Measurements from ENCODE around the gene TXLNA.

TXLNA gene

DNA sequence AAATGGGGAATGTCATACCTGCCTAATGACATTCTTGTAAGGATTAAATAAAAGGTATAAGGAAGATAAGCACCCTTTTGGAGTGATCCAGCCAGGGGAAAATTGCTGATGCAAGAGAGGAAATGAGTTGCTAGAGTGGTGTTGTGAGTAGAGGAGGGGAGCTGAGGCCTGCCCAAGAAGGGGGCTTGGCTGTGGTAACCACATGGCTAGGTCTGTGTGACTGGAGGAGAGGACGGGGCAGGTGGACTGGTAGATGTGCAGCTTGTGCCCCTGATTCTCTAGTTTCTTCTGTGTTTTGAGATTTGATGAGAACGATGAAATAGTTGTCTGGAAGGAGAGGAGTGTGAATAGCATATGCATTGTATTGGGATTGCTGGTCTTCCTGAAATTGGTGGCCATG lies 6.6 kb downstream of the TXLNA start:
- no peak for DNase-seq

DNA sequence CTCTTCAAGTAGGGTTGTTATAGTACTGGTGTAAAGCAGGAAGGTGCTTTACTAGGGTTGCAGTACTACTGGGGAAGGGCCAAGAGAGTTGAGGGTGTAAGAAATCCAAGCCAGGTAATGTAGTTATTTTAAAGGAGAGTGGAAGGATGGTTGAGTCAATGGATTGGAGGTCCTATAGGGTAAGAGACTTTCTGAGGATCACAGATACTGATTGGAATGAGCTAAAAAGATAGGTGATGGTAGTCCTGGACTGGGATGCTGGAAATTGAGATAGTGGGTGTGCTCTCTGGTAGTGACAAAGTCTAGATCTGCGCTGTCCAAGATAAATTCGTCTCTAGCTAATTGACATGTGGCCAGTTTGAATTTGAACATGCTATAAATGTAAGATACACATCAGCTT lies 7.0 kb downstream of the TXLNA start:
- no peak for DNase-seq

DNA sequence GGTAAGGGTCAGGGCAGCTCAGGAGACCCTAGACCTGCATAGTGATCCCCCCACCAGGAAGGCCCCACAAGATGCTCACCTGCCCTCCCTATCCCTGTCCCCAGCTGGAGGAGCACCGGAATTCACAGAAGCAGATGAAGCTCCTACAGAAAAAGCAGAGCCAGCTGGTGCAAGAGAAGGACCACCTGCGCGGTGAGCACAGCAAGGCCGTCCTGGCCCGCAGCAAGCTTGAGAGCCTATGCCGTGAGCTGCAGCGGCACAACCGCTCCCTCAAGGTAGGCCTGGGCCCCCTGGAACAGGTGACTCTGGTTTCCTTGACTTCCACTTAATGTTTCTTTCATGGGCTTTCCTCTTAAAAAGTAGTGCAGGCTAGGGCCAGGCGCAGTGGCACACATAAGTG lies 8.4 kb downstream of the TXLNA start:
- DNase-seq = no peak

DNA sequence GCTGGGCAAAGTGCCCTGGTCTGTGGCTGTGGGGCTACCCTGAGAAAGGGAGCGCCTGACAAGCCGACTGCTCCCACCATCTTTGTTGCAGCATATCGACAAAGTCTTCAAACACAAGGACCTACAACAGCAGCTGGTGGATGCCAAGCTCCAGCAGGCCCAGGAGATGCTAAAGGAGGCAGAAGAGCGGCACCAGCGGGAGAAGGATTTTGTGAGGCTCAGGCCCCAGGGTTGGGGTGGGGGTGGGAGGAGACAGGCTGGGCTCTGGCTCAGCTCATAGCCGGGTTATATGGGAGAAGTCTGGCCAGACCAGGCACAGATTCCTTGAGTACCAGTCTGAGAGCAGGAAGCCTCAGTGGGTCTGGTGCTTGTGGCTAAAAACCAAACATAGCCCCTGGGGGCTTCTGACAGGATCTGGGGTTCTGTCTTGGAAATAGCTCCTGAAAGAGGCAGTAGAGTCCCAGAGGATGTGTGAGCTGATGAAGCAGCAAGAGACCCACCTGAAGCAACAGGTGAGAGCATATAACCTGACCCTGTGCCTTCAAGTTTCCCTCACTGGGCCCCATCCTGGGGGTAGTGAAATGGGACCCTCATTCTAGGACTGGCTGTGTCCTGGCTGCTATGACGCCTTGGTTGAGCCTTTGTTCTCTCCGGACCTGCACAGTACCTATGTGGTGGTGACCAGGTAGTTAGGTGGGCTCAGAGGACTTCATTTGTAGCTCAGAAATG lies 12.9 kb downstream of the TXLNA start:
- DNase-seq = no peak

DNA sequence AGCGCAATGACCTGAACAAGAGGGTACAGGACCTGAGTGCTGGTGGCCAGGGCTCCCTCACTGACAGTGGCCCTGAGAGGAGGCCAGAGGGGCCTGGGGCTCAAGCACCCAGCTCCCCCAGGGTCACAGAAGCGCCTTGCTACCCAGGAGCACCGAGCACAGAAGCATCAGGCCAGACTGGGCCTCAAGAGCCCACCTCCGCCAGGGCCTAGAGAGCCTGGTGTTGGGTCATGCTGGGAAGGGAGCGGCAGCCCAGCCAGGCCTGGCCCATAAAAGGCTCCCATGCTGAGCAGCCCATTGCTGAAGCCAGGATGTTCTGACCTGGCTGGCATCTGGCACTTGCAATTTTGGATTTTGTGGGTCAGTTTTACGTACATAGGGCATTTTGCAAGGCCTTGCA lies 15.5 kb downstream of the TXLNA start:
- DNase-seq = no peak

DNA sequence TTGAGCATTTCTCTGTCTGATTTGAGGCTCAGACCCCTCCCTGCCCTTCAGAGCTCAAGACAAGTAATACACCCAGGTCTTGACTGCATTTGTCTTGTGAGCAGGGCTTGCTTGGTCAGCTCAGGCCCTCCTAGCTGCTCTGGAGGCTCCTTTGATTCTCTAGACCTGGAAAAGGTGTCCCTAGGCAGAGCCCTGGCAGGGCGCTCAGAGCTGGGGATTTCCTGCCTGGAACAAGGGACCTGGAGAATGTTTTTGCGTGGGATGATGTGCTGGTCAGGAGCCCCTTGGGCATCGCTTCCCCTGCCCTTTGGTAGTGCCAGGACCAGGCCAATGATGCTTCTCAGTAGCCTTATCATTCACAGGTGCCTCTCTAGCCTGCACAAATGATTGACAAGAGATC lies 16.1 kb downstream of the TXLNA start:
- no peak for DNase-seq

DNA sequence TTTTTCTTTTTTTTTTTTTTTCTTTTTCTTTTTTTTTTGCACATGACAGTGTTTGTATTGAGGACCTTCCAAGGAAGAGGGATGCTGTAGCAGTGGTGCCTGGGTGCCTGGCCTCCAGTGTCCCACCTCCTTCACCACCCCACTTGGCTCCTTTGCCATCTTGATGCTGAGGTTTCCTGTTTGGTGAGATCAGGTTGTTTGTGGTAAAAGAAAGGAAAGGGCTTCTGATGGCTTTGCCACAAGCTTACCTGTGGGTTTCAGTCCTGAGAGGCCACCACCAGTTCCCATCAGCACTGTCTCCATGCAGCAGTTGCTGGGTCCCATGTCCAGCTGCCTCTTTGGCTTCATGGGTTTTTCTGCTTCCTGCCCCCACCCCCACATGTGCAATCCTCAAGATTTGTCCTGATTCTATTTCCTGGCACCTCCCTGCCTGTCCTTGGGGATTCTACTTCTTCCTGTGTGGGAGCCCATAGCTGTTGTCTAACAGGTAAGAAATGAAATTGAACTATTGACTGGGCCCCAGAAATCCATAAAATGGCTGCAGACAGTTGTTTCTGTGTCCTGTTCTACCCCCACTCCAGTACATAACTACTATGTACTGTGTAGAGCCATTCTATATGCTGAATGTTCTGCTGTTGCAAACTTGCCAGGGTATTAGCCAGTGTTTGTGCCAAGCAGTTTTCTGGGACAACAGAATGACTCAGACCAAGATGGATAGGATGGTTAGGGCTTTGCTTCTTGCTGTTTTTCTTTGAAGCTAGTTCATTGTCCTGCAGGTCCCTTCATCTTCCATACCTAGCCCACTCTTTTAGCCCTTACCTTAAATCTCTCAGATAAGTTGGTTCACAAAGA lies 16.7 kb downstream of the TXLNA start:
- no peak for DNase-seq

DNA sequence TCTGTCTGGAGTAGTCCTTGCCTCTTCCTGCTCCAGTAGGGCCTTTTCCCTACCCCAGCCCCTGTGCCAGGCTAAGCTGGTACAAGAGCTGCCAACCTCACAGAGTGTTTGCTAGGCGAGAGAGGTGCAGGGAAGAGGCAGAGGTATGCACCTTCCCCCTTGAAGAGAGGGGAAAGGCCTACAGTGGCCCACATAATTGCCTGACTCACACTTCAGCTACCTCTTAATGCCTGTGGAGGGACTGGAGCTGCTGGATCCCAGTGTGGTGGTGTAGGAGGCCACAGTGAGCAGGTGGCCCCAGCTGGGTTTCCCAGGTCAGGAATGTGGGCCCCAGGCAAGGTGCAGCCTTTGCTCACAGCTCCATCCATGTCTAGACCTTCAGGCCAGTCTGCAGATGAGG lies 17.6 kb downstream of the TXLNA start:
- no peak for DNase-seq

DNA sequence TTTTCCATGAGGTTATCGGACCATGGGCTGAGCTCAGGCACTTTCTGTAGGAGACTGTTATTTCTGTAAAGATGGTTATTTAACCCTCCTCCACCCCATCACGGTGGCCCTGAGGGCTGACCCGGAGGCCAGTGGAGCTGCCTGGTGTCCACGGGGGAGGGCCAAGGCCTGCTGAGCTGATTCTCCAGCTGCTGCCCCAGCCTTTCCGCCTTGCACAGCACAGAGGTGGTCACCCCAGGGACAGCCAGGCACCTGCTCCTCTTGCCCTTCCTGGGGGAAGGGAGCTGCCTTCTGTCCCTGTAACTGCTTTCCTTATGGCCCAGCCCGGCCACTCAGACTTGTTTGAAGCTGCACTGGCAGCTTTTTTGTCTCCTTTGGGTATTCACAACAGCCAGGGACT lies 18.4 kb downstream of the TXLNA start:
- no peak for DNase-seq

DNA sequence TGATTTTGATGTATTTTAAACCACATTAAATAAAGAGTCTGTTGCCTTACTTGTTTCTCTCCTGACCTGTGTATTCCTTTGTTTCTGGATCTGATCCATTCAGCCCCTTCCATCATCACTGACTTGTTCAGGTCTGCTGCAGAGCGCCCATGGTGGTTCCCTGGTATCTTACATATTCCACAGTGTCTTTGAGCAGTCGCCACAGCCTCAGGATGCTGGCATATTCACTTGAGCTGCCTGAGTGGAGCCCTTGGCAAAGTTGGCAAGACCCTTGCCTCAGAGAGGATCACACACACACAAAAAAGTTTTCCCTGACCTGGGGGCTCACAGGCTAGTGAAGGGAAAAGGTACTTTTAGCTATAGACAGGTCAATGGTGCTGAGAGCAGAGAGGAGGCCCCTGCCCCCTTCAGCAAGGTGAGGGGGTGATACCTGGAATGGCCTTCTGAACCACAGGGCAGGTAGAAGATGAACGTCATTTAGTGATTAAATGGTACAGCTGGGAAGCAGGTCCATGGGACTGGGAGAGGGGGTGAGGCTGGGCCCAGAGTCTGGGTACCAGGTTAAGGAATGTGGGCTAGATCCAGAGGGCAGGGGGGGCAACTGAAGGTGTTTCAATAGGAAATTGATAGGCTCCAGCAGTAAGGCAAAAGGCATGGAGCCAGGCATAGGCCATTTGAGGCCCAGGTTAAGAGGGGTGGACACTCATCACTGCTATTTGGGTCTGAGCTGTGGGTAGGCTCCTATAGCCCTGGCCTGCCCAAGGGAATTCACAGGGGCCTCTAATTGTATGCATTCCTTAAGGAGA lies 19.0 kb downstream of the TXLNA start:
- DNase-seq = no peak

DNA sequence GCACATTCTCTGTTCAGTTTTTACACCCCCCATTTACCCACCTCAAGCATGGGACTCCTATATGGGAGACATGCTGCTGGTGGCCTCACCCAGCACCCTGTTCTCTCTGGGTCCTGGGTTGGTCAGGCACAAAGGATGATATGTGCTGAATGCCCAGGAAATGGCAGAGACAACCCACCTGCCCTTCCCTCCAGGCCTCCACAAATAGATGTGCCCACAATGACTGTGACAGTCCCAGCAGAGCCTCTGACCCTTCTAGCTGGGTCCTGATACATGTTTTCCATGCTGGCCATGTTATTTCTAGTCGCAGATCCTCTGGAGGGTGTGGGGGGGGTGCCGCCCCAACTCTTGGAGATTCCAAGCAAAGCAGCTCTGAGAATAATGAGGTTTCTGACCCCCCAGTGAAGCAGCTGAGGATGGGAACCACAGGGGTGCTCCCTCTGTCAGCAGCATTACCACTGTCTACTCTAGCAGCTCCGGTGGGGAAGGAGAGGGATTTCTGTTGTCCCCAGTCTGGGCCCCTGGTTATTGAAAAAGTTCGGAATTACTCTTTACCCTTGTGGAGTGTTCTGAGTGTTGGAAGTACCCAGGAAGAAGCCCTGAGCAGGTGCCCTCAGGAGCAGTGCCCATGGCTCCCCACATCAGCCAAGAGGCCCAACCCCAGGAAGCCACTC lies 19.7 kb downstream of the TXLNA start:
- no peak for DNase-seq

DNA sequence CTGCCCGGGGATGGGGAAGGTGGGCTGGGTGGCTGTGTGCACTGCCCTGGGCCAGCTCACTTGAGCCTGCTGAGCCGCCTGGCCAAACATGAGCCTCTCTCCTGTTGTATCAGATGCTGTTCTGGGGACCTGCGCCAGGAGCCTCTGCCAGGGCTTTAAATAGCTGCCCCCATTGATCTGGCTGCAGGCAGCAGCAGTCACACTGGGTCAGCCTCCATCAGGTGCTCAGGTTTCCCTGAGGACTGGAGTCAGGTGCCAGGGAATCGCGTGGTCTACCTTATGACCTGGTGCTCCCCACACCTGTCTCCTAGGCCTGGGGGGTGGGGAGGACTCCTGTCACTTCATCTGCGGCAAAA lies 20.2 kb downstream of the TXLNA start:
- DNase-seq = peak; percentile 46

DNA sequence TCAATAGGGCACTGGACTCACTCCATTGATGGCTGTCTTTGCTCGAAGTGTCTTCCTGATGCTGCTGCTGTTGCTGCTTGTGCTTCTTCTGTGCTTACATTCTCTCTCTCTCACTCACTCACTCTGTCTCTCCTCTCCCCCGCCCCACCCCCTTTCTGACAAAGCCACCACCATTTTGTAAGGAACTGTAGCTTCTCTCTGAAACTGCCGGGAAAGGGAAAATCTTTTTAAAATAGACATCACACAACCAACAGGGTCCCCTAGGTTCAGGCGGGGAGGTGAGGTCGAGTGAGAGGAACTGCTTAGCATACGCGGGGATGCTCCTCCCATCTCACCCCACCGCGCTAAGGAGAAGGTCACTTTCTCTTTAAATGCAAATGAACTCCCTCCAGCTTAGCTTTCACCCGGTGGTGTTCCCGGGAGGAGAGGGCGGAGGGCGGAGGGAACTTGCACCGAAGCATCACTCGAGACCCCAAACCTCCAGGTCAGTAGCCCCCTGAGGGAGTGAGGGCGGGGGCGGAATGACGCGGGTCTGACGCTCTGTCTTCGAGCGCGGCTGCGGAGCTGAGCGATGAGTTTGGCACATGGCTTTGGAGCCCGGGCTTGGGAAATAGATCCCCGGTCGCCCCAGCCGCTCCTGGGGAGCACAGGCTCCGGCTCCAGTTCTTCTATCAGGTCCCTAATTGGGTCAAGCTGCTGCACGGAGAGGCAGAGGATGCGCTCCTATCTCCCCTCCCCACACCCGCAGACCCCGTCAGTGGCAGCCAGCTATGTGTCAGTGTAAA lies 20.9 kb downstream of the TXLNA start, which contains the start of gene CCDC28B:
TSS of gene CCDC28B (plus strand) at position 370 of the 785 bp plus-strand sequence. CDS start 1,341 bp downstream, outside the sequence.
- DNase-seq = peak; percentile 66

DNA sequence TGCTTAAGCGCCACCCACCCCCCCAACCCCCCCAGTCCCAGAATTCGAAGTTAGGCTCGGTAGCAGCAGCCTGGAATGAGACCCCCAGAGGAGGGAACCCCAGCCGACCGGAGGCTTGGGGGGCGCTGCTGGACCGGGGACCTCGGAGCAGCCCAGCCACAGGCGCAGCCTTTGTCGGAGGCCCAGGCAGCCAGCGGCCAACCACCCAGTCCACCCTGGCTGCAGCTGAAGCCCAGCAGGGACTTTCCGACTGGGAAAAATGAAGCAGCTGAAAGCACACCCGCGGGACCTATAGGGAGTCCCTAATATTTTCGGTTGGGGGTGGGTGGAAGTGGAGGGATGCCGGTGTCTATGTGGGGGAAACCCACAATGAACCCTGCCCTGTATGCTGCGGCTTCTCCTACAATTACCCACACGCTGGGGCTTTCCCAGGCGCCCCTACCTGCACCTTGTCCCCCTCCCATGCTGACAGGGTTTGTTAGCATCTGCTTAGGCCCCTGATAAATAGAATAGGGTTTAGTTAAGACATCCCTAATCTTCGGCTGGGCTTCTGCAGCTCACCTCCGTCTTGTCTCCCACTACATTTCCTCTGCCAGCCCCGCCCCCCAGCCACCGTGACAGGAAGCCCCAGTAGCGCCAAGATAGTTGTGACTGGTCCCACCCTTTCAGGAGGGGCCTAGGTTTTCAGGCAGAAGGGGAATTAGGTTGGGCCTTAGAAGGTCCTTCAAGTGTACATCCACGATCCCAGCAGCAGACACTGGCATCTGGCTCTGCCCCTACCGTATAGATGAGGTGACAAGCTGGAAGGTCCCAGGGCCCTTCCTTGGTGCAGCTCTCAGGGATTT lies 21.8 kb downstream of the TXLNA start:
- DNase-seq = peak; percentile 49

DNA sequence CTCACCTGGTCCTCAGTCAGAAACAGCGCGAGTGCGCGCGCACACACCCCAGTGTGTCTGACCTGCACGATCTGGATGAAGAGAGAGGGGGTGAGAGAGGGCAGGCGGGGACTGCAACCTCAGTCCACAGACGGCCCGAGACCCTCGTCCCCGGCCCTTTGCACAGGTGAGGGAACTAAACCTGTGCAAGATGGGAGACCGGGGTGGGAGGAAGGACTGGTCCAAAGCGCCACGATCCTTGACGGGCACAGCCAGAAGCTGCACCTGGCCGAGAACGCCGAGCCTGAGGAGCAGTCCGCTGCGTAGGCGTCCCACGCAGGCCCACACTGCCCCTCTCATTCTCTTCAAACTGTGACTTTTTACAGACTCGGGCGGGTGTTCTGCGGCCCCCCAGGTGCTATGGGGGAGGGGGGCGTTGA lies 25.5 kb downstream of the TXLNA start:
- DNase-seq = peak; percentile 30

DNA sequence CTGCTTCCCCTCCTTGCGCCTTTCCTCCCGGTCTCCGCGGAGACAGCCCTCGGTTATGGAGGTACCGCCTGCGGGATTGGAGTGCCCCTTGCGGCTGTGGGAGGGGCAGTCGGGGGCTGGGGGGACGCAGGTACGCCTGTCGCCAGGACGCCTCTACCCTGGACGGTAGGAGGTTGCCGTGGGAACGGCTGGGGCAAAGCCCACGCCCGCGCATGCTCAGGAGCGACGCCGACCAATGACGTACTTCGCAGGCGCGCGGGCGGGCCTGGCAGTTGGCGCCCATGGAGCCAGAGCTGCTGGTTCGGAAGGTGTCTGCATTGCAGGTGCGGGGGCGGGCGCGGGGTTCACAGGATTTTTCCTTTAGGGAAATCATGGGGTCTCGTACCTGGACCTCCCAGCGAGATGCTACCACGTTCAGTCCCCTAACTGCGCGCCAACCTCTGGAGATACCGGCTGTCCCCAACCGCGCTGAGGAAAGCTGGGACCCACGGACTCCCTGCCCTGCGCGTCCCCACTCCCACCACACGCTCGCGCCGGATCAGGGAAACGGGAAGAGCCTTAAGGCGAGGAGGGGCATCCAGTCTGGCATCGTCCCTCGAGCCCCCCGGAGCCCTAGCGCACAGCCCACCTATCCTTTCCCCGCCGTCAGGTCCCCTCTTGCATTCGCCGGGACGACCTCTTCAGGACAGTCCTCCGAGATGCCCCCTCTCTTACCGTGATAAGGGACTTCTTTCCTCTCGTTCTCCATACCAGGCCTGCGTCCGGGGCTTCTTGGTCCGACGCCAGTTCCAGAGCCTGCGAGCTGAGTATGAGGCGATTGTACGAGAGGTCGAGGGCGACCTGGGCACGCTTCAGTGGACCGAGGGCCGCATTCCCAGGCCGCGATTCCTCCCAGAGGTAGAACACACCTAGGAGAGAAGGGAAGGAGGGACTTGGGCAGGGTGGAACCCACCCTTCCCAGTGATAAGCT lies 26.2 kb downstream of the TXLNA start, which contains the start of gene IQCC:
TSS of gene IQCC (plus strand) at position 271 of the 970 bp plus-strand sequence. CDS start at position 282, 11 bp downstream.
- peak; percentile 92 for DNase-seq

DNA sequence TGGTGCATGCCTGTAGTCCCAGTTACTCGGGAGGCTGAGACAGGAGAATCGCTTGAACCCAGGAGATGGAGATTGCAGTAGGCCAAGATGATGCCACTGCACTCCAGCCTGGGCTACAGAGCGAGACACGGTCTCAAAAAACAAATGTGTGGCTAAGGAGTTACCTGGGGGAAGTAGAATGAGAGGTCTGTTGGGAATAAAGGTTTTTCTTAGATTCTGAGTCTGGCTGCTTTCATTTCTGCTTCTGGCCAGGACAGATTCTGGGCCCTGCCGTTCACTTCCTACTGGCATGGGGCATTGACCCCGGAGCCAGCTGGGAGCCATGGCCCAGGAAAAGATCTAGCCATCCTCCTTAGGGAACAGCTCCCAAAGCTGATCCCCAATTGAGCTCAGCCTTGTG lies 29.0 kb downstream of the TXLNA start:
- DNase-seq = no peak

DNA sequence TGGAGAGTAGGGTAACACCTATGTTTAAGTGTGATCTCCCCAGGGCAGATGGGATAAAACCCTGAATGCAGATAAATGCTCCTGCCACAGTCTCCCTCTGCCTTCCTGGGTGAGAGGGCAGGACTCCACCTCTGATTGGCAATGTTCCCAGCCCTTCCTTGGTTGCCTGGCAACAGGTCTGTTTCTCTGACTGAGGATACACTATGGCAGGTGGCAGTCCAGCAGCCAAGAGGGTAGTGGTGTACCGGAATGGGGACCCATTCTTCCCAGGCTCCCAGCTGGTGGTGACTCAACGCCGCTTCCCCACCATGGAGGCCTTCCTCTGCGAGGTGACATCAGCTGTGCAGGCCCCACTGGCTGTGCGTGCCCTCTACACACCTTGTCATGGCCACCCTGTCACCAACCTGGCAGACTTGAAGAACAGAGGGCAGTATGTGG lies 29.4 kb downstream of the TXLNA start, which contains the start of gene DCDC2B:
TSS of gene DCDC2B (plus strand) at position 199 of the 438 bp plus-strand sequence. CDS start at position 204, 5 bp downstream.
- DNase-seq = peak; percentile 74
